DMS79 treated with DMSO at 0.1 percent for 48 hours (cell line): ENCODE data around the gene HS6ST2.
"Not testable (repeated sequence)": the region's sequence is repeated elsewhere in the genome, so short reads cannot be mapped to it uniquely, and the experiment has no call there.

ENCODE experiments used
- DNase-seq: peaks from one replicate; lab custom pipeline; 2025; lab: John Stamatoyannopoulos, UW

Gene HS6ST2

DNA sequence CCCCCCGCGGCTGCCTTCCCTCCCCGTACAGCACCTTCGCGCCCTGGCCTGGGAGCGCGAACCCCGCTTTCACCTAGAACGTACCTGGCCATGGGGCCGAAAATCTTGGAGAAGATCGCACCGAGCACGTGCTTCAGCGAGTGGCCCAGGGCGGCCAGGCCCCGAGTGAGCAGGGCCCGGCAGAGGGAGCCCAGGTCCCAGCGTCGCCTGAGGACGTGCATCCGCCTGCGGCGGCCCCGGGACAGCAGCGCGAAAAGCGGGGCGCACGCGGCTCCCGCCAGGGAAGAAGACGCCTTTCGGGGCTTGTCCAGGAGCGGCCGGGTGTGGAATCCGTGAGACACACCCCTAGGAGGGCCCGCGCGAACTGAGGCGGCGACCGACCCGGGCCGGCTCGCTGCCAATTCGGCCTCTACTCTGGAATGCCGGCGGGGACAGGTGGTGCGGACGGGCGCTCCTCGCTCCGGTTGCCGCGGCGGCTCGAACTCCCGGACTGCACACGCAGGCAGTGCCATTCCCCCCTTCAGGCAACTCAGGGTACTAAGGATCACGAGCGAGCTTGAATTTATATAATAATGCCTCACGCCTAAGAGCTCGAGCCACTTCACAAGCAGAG is at the start of gene HS6ST2:
HS6ST2 (minus strand) TSS at position 539 of the 613 bp plus-strand sequence.
- DNase-seq: no peak

DNA sequence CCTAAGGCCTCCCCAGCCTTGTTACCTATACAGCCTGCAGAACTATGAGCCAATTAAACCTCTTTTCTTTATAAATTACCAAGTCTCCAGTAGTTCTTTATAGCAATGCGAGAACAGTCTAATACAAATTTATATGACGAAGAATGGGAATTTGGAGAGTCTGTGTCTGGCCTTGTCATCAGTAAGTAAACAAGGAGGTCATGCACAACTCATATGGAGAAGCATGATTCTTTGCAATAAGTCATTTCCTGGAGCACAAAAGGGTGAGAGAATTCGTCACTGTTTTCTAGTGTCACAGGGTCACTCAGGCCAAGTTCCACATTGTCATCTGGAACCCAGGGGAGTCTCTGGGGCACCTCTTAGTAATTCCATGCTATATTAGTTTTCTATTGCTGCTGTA is 49.0 kb upstream of the HS6ST2 start:
- DNase-seq: no peak

DNA sequence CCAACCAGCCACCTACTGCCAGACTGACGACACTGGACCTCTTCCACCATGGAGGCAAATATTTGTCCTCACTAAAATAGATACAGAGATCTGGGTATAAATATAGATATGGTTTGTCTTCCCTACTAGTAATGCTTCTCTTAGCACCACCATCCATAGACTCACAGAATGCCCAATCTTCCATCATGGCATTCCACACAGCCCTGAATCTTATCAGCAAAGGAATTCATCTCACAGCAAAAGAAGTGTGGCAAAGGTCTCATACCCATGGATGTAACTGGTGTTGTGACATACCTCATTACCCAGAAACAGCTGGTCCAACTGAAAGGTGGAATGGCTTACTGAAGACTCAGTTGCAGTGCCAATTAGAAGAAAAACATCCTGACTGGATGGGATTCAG is 47.2 kb upstream of the HS6ST2 start:
- DNase-seq: no peak

DNA sequence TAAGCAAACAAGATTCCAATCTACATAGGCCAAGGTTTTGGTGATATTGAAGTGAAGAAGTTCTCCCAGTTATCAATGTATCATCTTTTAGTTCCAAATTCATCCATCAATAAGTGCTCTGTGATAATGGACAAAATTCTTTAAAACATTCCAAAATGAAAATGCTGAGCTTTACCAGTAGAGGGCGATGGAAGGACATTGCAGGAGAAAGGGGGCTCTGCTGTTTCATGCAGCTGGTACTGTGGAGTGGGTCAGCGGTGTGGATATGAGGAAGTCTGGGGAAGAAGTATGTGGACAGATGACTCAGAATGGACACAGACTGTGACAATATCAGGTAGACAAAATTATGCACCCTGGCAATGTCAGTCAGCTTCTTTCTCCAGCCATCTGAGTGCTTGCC is 46.6 kb upstream of the HS6ST2 start:
- no peak for DNase-seq

DNA sequence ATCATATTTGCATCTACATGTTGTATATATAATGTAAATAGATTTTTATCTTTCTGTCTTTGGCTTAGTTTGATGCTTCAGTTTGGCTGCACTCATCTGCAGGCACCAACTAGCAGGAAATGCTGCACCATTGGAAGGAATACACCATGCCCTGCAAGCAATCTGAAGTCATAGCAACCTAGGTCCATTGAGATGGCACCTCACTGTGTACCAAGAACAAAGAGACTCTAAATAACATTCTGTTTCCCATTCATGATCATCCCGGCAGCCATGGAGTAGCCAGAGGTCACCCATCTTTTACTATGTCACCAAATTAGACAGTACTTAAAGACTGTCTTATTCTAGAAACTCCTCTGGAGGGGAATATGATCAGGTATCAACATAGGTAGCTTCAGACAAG is 40.8 kb upstream of the HS6ST2 start:
- no peak for DNase-seq

DNA sequence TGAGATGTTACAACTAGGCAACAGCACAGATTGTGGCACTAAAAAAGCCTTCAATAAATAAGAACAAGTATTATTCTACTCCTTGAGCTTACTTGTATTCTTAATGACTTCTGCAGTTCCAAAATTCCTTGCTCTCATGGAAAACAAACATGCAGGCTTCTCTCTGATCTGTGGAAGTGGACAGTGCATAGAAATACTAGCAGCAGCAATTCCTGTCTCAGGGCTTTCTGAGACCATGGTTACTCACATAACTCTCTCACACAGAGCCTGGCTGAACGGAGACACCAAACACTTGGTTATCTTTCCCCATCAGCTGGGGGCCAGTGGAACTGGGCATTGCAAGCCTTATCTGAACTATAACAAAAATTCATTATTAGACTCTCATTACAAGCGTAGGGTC is 32.4 kb upstream of the HS6ST2 start:
- no peak for DNase-seq

DNA sequence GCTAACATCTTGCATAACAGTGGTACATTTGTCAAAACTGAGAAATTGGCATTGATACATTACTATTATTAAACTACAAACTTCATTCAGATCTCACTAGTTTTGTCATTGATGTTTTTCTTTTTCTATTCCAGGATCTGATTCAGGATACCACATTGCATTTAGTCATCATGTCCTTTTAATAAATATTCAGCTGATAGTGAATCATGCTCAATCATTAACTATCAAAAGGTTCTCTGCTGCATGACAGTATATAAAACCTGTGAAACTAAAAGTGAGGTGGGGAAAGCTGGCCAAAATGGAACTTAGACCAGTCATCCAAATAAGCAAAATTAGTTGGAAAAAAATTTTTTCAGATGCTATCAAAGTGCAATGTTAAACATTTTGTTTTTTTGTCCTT is 28.1 kb upstream of the HS6ST2 start:
- DNase-seq: no peak

DNA sequence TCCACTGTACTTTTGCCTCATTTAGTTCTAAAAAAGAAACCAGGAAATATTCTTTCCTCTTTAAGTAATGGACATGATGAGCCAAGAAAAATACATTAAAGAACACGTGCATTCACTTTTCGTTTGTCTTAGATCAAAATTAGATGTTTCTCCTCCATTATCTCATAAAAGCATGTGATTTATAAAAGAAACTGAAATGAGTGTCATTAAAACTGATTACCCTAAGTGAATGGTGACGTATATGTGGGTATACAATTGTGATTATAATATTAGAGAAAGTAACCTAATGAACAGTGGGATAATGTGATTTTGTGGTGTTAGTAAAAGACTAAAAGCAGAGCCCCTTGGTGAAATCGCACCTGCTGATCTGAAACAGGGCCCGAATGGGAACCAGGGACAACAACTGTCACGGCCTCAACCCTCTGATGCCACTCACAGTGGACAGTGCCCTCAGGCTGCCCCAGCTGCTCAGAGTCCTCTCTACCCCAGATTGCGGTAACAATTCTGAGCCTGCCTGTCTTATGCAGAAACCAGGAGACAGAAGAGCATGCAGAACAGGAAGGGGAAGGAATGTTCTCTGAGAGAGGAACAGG is 25.7 kb upstream of the HS6ST2 start:
- no peak for DNase-seq

DNA sequence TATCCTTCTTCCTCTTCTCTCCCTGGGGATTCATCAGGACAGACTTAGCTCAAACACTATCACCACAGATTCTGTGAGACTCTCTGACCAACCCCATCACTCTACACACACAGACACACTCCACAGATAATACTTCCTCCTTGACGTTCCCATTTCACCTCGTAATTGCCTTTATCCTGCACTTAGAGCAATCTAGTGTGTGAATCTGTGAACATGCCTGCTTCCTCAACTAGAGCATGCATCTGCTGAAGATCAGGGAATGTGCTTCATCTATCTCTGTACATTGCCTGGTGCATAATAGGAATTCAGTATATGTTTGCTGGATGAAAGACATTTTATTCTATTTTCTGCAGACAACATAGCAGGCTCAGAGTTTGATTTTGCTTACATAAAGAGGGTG is 25.1 kb upstream of the HS6ST2 start:
- no peak for DNase-seq

DNA sequence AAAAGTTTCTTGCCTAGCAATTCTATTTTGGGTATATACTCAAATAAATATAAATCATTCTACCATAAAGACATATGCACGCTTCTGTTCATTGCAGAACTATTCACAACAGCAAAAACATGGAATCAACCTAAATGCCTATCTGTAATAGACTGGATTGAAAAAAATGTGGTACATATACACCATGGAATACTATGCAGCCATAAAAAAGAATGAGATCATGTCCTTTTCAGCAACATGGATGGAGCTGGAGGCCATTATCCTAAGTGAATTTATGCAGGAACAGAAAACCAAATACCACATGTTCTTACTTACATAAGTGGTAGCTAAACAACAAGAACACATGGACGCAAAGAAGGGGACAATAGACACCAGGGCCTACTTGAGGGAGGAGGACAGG is 21.6 kb upstream of the HS6ST2 start:
- not testable (repeated sequence) for DNase-seq

DNA sequence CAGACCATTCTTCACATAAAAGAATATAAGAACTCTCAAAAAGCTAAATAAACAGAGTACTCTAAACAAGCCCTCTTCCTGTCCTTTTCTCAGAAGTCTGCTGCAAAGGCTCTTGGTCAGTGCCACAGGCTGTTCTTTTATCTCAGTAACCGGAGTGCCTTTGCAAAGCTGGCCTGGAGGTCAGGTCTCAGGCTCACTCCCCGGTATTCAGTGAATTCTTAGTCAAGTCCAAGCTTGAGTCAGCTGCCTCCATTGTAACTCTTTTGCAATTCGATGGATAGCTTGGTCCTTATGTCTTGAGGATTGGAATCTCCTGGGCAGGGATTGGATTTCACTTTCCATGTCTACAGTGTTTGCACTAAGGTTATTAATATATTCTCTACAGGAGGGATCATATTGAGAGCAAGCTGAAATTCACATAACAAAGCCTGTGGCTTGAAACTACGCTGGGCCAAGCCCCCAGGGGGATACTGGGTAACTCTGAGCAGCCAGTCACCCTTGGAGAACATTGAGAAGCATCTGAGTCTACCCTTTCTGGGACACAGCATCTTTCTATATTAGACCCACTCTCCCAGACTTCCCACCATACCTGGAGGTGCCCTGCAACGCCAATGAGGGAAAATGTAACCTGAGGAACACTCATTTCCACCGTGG is 10.0 kb upstream of the HS6ST2 start:
- DNase-seq: no peak

DNA sequence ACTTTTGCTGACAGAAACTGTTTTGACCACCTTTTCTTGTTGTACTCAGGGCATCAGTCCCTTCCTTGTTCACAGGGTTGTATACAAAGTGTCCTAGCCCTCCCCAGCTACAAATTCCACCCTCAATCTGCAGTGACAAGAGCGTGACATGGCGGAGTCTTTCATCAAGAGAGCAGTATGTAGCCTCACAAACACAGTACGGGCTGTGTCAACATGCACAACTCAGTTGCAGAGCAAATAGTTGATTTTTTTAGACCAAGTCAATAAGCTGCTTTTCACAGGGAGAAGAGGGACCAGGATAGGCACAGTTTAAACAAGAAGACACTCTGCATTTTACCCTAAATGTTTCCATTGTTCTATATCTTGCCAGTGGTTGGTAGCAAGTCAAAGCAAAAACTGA is 8.6 kb upstream of the HS6ST2 start:
- DNase-seq: no peak

DNA sequence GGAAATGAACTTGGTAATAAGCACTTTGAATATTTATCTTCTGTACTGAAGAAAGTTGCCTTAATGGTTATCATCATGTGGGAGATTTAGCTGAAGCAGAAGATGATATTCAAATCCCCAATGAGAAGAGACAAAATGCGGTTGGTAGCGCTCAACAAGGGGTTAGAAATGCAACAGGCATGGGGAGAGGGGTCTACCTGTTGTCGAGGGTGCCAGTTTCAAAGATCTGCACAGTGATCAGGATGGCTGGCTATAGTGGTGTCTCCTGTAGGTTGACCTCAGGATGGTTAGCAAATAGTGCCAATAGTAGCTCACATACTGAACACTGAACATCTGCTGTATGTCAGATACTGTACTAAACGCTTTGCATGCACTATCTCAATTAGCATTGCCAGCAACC is 7.0 kb upstream of the HS6ST2 start:
- DNase-seq: no peak

DNA sequence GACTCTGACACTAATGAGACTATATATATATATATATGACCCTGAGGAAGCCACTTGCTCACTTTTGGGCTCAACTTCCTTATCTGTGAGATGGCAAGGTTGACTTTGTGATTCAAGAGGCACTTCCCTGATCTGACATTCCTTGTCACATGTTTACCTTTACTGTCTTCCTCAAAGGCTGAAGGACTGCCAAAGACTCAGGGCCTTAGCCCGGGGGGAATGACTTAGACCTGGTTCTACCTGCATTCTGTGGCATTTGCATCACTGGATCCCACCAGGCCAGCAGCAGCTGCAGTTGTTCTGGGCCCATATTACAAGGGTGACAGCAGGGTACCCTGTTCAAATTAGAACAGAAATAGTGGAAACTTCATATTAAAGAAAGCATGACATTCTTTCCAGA is 3.1 kb upstream of the HS6ST2 start:
- DNase-seq: no peak

DNA sequence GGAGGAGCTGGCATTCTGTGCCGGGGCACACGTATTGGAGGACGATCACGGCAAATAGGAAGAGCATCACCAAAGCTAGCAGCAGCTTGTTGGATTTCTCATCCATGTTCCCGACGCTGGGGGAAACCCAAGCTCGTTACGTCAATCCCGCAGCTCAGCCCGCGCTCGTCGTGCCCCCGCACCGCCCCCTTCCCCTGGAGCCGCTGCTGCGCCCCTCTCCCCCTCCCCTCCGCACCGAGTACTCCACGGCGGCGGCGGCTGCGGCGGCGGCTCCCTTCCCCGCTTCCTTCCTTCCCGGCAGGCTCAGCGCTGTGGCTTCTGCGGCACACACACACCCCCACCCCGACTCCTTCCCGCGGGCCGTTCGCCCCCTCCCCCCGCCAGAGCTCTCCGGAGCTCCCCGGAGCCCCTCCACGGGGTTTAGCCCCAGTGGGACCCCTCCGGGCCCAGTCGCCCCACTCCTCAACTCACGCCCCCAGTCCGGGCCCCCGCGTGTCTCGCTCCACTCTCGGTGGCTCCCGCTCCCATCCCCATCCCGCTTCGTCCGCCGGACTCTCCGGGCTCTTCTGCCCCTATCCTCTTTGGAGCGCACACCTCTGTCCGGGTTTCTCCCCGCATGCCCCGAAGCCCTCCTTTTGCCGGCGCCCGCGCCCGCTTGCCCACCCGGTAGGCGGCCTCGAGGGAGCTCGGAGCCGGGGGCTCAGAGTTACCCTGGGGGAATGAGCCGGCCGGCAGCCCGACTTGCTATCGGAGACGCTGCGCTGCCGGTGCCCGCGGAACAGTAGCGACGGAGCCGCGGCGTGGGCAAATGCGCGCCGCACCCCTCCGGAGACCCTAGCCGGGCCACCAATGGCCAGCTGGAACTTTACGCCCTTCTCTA is 978 bp downstream of the HS6ST2 start:
- no peak for DNase-seq

DNA sequence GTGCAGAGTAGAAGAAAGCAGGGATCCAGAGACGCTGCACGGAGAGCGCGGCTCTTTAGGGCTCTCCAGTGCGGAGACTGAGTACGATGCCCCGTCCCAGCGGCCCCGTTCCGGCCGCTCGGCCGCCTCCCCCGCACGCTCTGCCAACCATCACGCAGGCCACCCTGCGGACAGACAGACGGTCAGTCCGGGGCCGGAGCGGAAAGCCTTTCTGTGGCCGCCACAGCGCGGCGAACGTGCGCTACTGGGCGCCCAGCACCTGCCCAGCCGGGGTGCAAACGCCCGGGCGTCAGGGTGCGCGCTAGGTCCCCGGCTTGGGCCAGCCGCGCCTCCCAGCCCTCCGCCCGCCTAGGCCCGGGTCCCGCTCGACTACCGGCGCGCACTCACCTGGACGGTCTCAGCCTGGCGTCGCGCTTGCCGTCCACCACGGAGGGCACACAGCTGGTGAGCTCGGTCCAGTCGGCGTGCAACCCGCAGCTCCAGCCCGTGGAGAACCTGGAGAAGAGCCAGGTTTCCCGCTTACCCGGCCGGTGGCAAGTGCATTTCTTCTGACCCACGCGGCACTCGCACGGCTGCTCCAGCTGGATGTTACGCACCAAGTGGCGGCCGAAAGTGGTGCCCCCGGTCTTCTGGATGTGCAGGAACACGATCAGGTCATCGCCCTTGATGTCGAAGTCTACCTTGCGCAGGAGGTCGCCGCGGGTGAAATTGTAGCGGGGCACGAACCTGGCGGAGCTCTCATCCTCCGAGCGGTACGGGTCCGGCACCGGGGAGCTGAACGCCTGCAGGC is 1.8 kb downstream of the HS6ST2 start:
- DNase-seq: no peak

DNA sequence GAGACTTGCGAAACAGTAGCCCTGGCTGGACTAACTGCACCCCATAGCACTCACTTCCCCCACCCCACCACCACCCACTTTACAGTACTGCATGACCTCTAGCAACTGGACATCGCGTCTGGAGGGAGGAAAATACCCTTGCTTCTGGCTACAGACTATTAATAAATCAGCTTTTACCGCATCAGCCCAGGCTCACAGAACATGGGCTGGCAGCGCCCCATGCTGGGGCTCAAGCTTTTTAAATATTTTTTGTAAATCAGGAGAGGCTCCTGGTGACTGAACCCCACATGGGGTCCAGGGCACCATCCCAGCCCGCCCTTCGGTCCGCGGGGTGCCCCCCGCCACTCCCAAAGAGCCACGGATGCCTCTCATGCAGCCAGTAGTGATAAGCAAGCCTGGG is 2.7 kb downstream of the HS6ST2 start:
- DNase-seq: no peak

DNA sequence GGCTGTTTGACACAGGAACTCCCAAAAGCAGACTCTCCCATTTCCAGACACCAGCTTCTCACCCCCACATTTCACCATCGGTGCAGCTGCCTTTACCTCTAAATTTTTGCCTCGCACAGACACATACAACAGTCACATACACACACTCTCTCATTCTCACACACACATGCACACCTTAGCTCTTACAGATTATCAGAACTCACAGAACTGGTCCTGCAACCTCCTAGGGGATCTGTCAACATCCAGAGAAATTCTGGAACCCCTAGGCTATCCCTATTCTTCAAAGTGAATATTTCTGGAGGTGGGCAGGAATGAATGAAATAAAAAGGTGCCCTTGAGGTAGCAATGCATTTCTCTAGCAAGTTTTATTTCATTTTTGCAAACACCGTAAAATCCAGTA is 4.1 kb downstream of the HS6ST2 start:
- no peak for DNase-seq

DNA sequence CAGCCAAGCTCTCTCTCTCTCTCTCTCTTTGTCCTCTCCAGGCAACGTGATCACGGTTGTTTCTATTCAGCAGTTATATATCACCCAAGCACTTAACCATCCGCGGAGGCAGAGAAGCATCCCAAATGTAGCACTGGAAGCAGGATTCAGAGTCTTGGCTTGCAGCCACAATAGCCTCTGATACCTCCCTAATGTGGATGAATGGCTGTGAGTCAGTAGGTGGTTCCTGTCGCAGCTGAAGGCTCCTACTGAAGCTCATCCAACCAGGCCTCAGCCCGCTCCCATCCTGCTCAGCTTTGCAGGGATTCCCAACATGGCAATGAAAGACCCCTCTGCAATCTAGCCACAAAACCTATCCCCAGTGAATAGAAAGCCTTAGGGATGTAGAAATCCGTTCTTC is 5.1 kb downstream of the HS6ST2 start:
- no peak for DNase-seq

DNA sequence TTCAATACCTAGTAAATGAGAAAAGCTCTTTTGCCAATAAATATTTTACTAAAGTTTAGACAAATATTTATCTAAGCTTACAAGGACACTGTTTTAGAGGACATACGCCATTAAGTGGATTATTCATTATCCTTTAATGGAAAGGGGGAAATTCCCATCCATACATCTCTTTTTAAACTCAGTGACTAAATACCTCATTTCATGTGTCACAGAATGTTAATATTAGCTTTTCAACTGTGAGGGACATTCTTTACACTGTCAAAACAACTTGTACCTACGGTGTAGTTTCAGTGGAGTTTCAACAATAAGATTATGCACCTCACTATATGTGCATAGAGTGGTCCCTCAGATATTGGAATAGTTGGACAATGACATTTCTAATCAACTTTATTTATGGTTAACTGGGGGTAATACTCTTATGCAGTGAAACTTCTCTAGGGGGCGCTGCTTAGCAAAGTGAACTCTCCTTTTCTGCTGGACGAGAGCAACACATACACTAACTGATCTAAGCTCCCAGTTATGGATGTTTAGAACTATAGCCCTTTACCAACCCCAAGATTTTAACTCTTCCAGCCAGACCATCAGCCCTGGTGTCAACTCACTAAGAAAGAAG is 9.7 kb downstream of the HS6ST2 start:
- no peak for DNase-seq

DNA sequence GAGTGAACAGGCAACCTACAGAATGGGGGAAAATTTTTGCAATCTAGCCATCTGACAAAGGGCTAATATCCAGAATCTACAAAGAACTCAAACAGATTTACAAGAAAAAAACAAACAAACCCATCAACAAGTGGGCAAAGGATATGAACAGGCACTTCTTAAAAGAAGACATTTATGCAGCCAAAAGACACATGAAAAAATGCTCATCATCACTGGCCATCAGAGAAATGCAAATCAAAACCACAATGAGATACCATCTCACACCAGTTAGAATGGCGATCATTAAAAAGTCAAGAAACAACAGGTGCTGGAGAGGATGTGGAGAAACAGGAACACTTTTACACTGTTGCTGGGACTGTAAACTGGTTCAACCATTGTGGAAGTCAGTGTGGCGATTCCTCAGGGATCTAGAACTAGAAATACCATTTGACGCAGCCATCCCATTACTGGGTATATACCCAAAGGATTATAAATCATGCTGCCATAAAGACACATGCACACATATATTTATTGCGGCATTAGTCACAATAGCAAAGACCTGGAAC is 13.3 kb downstream of the HS6ST2 start:
- not testable (repeated sequence) for DNase-seq
